Measurements from ENCODE around the gene GTF3C5.
A peak's percentile ranks its signal among the peaks of the same experiment; 100 is the strongest.

Gene GTF3C5

GRCh38 chr9:133104718-133105460 is 74.1 kb downstream of the GTF3C5 start:
- no peaks in the 10 kb centered on the region for H3K27me3 Mint-ChIP-seq
- H3K4me3 Mint-ChIP-seq: no peak overlapping the region
- no peaks in the 10 kb centered on the region for H3K9me3 Mint-ChIP-seq
- H3K36me3 Mint-ChIP-seq: peaks cover 79% of the 10 kb centered on the region
- ATAC-seq: no peak
- H3K27ac Mint-ChIP-seq: no peak overlapping the region
- no peaks in the 10 kb centered on the region for H3K4me1 Mint-ChIP-seq

GRCh38 chr9:133105461-133105770 is 74.6 kb downstream of the GTF3C5 start:
- Mint-ChIP-seq H3K4me3 (no peak overlapping the region), H3K27ac (no peak overlapping the region), H3K4me1 (no peaks in the 10 kb centered on the region), H3K9me3 (no peaks in the 10 kb centered on the region), H3K27me3 (no peaks in the 10 kb centered on the region), H3K36me3 (peaks cover 79% of the 10 kb centered on the region)
- ATAC-seq: no peak

- peaks cover 4% of the 10 kb centered on the region for H3K4me1 Mint-ChIP-seq
- no peaks in the 10 kb centered on the region for H3K27me3 Mint-ChIP-seq
- H3K4me3 Mint-ChIP-seq: no peak overlapping the region
- peaks cover 66% of the 10 kb centered on the region for H3K36me3 Mint-ChIP-seq
- no peak overlapping the region for H3K27ac Mint-ChIP-seq
- peak; percentile 28 for ATAC-seq
- no peaks in the 10 kb centered on the region for H3K9me3 Mint-ChIP-seq
Measured at GRCh38 chr9:133106511-133107244, 75.9 kb downstream of the GTF3C5 start.

DNA sequence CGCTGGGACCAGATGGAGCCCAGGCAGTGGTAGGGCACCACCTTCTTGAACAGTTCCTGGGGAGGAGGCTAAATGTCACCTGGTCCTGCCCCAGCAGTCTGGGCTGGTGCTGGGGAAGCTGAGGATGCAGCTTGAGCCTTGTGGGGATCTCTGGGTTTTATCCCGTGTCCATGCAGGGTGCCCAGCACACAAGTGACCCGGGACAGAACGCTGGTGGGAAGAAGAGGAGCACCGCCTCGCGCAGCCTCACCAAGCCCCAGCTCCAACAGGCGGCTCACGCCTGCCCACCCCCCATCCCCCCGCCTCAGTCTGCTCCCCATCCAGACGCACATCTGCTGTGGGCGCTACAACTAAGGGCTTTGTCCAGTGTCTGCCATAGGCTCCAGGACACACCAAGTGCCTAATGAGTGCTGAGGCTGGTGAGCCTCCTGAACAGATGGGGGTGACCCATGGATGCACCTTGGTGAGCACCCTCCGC is 76.5 kb downstream of the GTF3C5 start:
- Mint-ChIP-seq H3K27me3 (no peaks in the 10 kb centered on the region), H3K4me3 (no peak overlapping the region), H3K36me3 (peaks cover 62% of the 10 kb centered on the region), H3K4me1 (peaks cover 10% of the 10 kb centered on the region), H3K9me3 (no peaks in the 10 kb centered on the region), H3K27ac (no peak overlapping the region)
- ATAC-seq: no peak
